ENCODE data around the gene C4orf17. TPM values are rescaled to one million over a fixed set of nuclear protein-coding genes. Genes with fewer than 3 reads are reported as not detected.

Gene C4orf17
- total RNA-seq, 1 experiment from 2014 or later: not detected

- TF ChIP-seq EZH2 (IDR thresholded peaks at IDR 0.05; ENCODE audit: borderline replicate concordance, low read depth, low read length, poor library complexity, severe bottlenecking) (no peak), CTCF (conservative IDR thresholded peaks at IDR 0.05; ENCODE audit: low read depth, low read length) (no peak)
- POLR2A ChIA-PET (ENCODE audit: low non-redundant PET): no interaction called here
- DNase-seq (ENCODE audit: low spot score): no peak
- BruUV-seq (replicated peaks): no TSS peak
- Histone ChIP-seq H3K4me3 (ENCODE audit: low read depth, low read length, poor library complexity, severe bottlenecking) (no peak overlapping the region), H3K9me3 (ENCODE audit: low read depth, low read length, poor library complexity, severe bottlenecking) (no peaks in the 10 kb centered on the region), H3K27me3 (replicated peaks; ENCODE audit: insufficient read depth, low read depth, low read length, poor library complexity) (no peaks in the 10 kb centered on the region), H3K36me3 (ENCODE audit: insufficient read depth, low read length, poor library complexity, severe bottlenecking) (no peaks in the 10 kb centered on the region), H3K27ac (ENCODE audit: low read depth, low read length, poor library complexity, severe bottlenecking) (no peak overlapping the region), H3K4me1 (ENCODE audit: insufficient read depth, low read length, poor library complexity, severe bottlenecking) (no peaks in the 10 kb centered on the region)
- CTCF ChIA-PET: no interaction called here
- intact Hi-C loops (cut with micrococcal nuclease; ENCODE audit: unreplicated experiment): no loop called here
Measured at GRCh38 chr4:99504804-99505502, 5.9 kb upstream of the C4orf17 start.

- no peaks in the 10 kb centered on the region for H3K36me3 ChIP-seq (ENCODE audit: insufficient read depth, low read length, poor library complexity, severe bottlenecking)
- no peak overlapping the region for H3K27ac ChIP-seq (ENCODE audit: low read depth, low read length, poor library complexity, severe bottlenecking)
- no peaks in the 10 kb centered on the region for H3K4me1 ChIP-seq (ENCODE audit: insufficient read depth, low read length, poor library complexity, severe bottlenecking)
- DNase-seq (ENCODE audit: low spot score): peak; percentile 66
- no peak overlapping the region for H3K4me3 ChIP-seq (ENCODE audit: low read depth, low read length, poor library complexity, severe bottlenecking)
- H3K27me3 ChIP-seq (replicated peaks; ENCODE audit: insufficient read depth, low read depth, low read length, poor library complexity): no peaks in the 10 kb centered on the region
- H3K9me3 ChIP-seq (ENCODE audit: low read depth, low read length, poor library complexity, severe bottlenecking): no peaks in the 10 kb centered on the region
- ChIA-PET CTCF (no interaction called here), POLR2A (ENCODE audit: low non-redundant PET) (interaction anchor here (0.6 kb wide), 1 partner anchor 58 kb away, joined by 4 read pairs; no protein-coding TSS in a partner anchor)
- no peak for TF ChIP-seq CTCF (conservative IDR thresholded peaks at IDR 0.05; ENCODE audit: low read depth, low read length)
- TF ChIP-seq EZH2 (IDR thresholded peaks at IDR 0.05; ENCODE audit: borderline replicate concordance, low read depth, low read length, poor library complexity, severe bottlenecking): no peak
- BruUV-seq (replicated peaks): no TSS peak
- intact Hi-C loops (cut with micrococcal nuclease; ENCODE audit: unreplicated experiment): no loop called here
Measured at GRCh38 chr4:99506781-99507180, 4.0 kb upstream of the C4orf17 start.

- H3K27me3 ChIP-seq (replicated peaks; ENCODE audit: insufficient read depth, low read depth, low read length, poor library complexity): no peaks in the 10 kb centered on the region
- H3K4me3 ChIP-seq (ENCODE audit: low read depth, low read length, poor library complexity, severe bottlenecking): no peak overlapping the region
- TF ChIP-seq CTCF (conservative IDR thresholded peaks at IDR 0.05; ENCODE audit: low read depth, low read length): no peak
- TF ChIP-seq EZH2 (IDR thresholded peaks at IDR 0.05; ENCODE audit: borderline replicate concordance, low read depth, low read length, poor library complexity, severe bottlenecking): no peak
- H3K4me1 ChIP-seq (ENCODE audit: insufficient read depth, low read length, poor library complexity, severe bottlenecking): no peaks in the 10 kb centered on the region
- no peaks in the 10 kb centered on the region for H3K9me3 ChIP-seq (ENCODE audit: low read depth, low read length, poor library complexity, severe bottlenecking)
- CTCF ChIA-PET: no interaction called here
- intact Hi-C loops (cut with micrococcal nuclease; ENCODE audit: unreplicated experiment): no loop called here
- no peak for DNase-seq (ENCODE audit: low spot score)
- POLR2A ChIA-PET (ENCODE audit: low non-redundant PET): no interaction called here
- H3K27ac ChIP-seq (ENCODE audit: low read depth, low read length, poor library complexity, severe bottlenecking): no peak overlapping the region
- no TSS peak for BruUV-seq (replicated peaks)
- no peaks in the 10 kb centered on the region for H3K36me3 ChIP-seq (ENCODE audit: insufficient read depth, low read length, poor library complexity, severe bottlenecking)
Measured at GRCh38 chr4:99507349-99507748, 3.5 kb upstream of the C4orf17 start.

Data from A673 (cell line).